C4-2B (cell line): Measurements from ENCODE around the gene TRRAP.

ENCODE experiments used
- H3K27ac ChIP-seq: fragments of 450-650 bp; 2 replicates; pipeline ENCODE4 v1.5.1; 2017
- CTCF ChIP-seq: fragments of 450-650 bp; conservative IDR thresholded peaks from 2 replicates; pipeline ENCODE4 v1.5.1; 2017; ENCODE audit warnings: mild to moderate bottlenecking
- ZFX ChIP-seq: fragments of 450-650 bp; IDR thresholded peaks from 2 replicates; pipeline ENCODE4 v1.6.1; 2017

The TRRAP gene

GRCh38 chr7:98985945-98986344 lies 107.6 kb downstream of the TRRAP start:
- no peak for TF ChIP-seq ZFX
- TF ChIP-seq CTCF, result no peak
- H3K27ac ChIP-seq, result no peak overlapping the region

- no peak for TF ChIP-seq CTCF
- no peak for TF ChIP-seq ZFX
- no peak overlapping the region for H3K27ac ChIP-seq
These were observed 110.3 kb downstream of the TRRAP start for GRCh38 chr7:98988641-98989040.

- no peak overlapping the region for H3K27ac ChIP-seq
- no peak for TF ChIP-seq CTCF
- TF ChIP-seq ZFX, result no peak
These were observed 112.0 kb downstream of the TRRAP start for GRCh38 chr7:98990356-98990755.

- TF ChIP-seq CTCF (no peak), ZFX (no peak)
- H3K27ac ChIP-seq, result no peak overlapping the region
These were observed 112.8 kb downstream of the TRRAP start for GRCh38 chr7:98991141-98991540.

- no peak overlapping the region for H3K27ac ChIP-seq
- TF ChIP-seq ZFX (no peak), CTCF (no peak)
These were observed 113.7 kb downstream of the TRRAP start for GRCh38 chr7:98992076-98992475.

GRCh38 chr7:98993024-98993897 lies 114.9 kb downstream of the TRRAP start:
- no peak overlapping the region for H3K27ac ChIP-seq
- TF ChIP-seq CTCF (no peak; the same call in 1 of the 2 replicates), ZFX (no peak)

- TF ChIP-seq CTCF (no peak), ZFX (no peak)
- no peak overlapping the region for H3K27ac ChIP-seq
These were observed 116.0 kb downstream of the TRRAP start for GRCh38 chr7:98994046-98994944.
